T-cell (primary cell): ENCODE data around the gene DOCK6. TPM values are rescaled to one million over a fixed set of nuclear protein-coding genes. Genes with fewer than 3 reads are reported as not detected.

Source experiments
- ATAC-seq, 4 experiments: fragments of 200-7000 bp in 3 of 4; fragments of 150-1000 bp in 1 of 4; cut with Tn5 transposase; replicated peaks in 1 of 4; 1 replicate in 3 of 4; 2 replicates in 1 of 4; pipeline ENCODE4 v1.10.0; 2021; ENCODE audit warnings: moderate library complexity in 3 of 4, mild to moderate bottlenecking in 2 of 4, moderate number of reproducible peaks in 1 of 4
- CTCF ChIA-PET, 2 donors: fragments of 300-600 bp; sonication (Branson Sonifier 250); formaldehyde crosslinking; loops; one replicate each; lab custom pipeline; 2022; ENCODE audit warnings: antibody characterized with exemption in 2 of 2; lab: Charles Lee
- POLR2A ChIA-PET, 2 donors: fragments of 300-600 bp; sonication (Branson Sonifier 250); formaldehyde crosslinking; loops; one replicate each; lab custom pipeline; 2022; ENCODE audit warnings: antibody characterized with exemption in 2 of 2; lab: Charles Lee
- DNase-seq, 35 experiments: peaks; one replicate each; pipeline versions ENCODE4 v3.0.0 to v3.0.0-alpha.2; 2013 to 2023
- H3K27ac ChIP-seq: one replicate; pipeline ENCODE4 v1.5.1; 2013; ENCODE audit warnings: low read length
- H3K27me3 ChIP-seq, 2 experiments: replicated peaks in 1 of 2; 1 replicate in 1 of 2; 2 replicates in 1 of 2; pipeline versions ENCODE4 v1.6.1 to v1.7.0; 2013; ENCODE audit warnings: low read length in 1 of 2, mixed read lengths in 1 of 2; ENCODE audit not compliant: control insufficient read depth in 2 of 2, insufficient read depth in 2 of 2; ENCODE audit errors: extremely low read depth in 1 of 2
- H3K36me3 ChIP-seq, 2 donors: 1 replicate in 1 of 2; 2 replicates in 1 of 2; pipeline versions ENCODE4 v1.6.1 to v1.7.0; 2013; ENCODE audit warnings: low read length in 1 of 2; ENCODE audit not compliant: control insufficient read depth in 2 of 2, insufficient read depth in 1 of 2; ENCODE audit errors: extremely low read depth in 1 of 2
- H3K4me1 ChIP-seq, 2 experiments: 1 replicate in 1 of 2; 2 replicates in 1 of 2; pipeline versions ENCODE4 v1.6.1 to v1.7.0; 2013; ENCODE audit warnings: low read length in 2 of 2, mixed read lengths in 1 of 2; ENCODE audit not compliant: insufficient read depth in 2 of 2, control insufficient read depth in 1 of 2; ENCODE audit errors: extremely low read depth in 1 of 2
- H3K4me3 ChIP-seq, 2 donors: 1 replicate in 1 of 2; 2 replicates in 1 of 2; pipeline versions ENCODE4 v1.5.1 to v1.7.0; 2013; ENCODE audit warnings: mild to moderate bottlenecking in 2 of 2, low read length in 1 of 2, moderate library complexity in 1 of 2; ENCODE audit not compliant: control insufficient read depth in 1 of 2; ENCODE audit errors: extremely low read depth in 1 of 2
- H3K9me3 ChIP-seq: 2 replicates; pipeline ENCODE4 v1.7.0; 2013
- H3K27ac Mint-ChIP-seq, 2 donors: one replicate each; pipeline ENCODE4 v1.8.0; 2020 to 2021; ENCODE audit warnings: mild to moderate bottlenecking in 2 of 2, mixed read lengths in 2 of 2
- H3K27me3 Mint-ChIP-seq, 2 donors: one replicate each; pipeline ENCODE4 v1.8.0; 2021 to 2022; ENCODE audit warnings: mixed read lengths in 2 of 2
- H3K36me3 Mint-ChIP-seq: one replicate; pipeline ENCODE4 v1.8.0; 2021; ENCODE audit warnings: mixed read lengths
- H3K4me1 Mint-ChIP-seq, 3 donors: one replicate each; pipeline ENCODE4 v1.8.0; 2020 to 2022; ENCODE audit warnings: mixed read lengths in 3 of 3, mild to moderate bottlenecking in 1 of 3
- H3K4me3 Mint-ChIP-seq, 3 donors: one replicate each; pipeline ENCODE4 v1.8.0; 2020 to 2022; ENCODE audit warnings: mild to moderate bottlenecking in 3 of 3, mixed read lengths in 3 of 3, moderate library complexity in 3 of 3
- H3K9me3 Mint-ChIP-seq, 3 donors: one replicate each; pipeline ENCODE4 v1.8.0; 2020 to 2022; ENCODE audit warnings: mixed read lengths in 3 of 3
- WGBS: methylation state at CpG from one replicate; pipeline ENCODE4 v1.1.5; 2013; ENCODE audit warnings: missing lambda C conversion rate; ENCODE audit not compliant: insufficient coverage; 5-methylcytosine and 5-hydroxymethylcytosine counted together
- total RNA-seq, 35 experiments: library from RNA in 6 of 35; stranded (reverse) in 6 of 35; fragments of 120-200 nt in 1 of 35; gene quantifications; one replicate each; pipeline versions ENCODE4 v1.2.1 to v1.2.4 and lab custom pipeline; 2013 to 2026

Gene DOCK6
- total RNA-seq, 5 donors from 2014 or later (not counting 1 experiment from before 2014, with no cell fraction given) = 0.78 to 1.8 (median 1.0) TPM

DNA sequence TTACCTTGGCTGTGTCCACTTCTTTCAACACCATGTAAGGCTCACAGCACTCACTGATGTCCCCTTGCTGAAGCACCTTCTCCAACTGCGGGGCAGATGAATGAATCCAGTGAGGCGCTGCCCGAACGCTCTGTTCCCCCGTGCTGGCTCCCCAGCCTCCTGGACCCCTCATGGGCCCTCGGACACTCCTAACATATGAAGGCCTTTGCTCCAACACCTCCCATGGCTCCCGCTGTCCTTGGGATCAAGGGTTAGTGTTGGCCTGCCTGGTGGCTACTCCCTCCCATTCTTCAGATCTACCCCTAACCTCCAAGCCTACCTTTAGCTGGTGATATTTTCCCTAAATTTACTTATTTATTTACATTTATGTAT is 18.5 kb downstream of the DOCK6 start:
- ChIA-PET POLR2A (no interaction called here), CTCF (no interaction called here)
- DNase-seq (no peak), ATAC-seq (no peak)
- H3K4me3 Mint-ChIP-seq = peak overlapping the region in 1 of 3 donors; percentile 42
- H3K27ac Mint-ChIP-seq = no peak overlapping the region
- Histone ChIP-seq H3K9me3 (no peaks in the 10 kb centered on the region), H3K27me3 (peaks cover 2 to 68% of the 10 kb centered on the region in 2 experiments), H3K4me3 (no peak overlapping the region), H3K27ac (no peak overlapping the region), H3K4me1 (peaks cover 0 to 8% of the 10 kb centered on the region in 2 experiments), H3K36me3 (no peaks in the 10 kb centered on the region)
- no peaks in the 10 kb centered on the region for H3K36me3 Mint-ChIP-seq
- 93% methylated on average over 7 of the region's 7 CpGs for WGBS
- peaks cover 11 to 29% of the 10 kb centered on the region in 2 donors for H3K27me3 Mint-ChIP-seq
- H3K4me1 Mint-ChIP-seq = peaks cover 4 to 6% (median 5%) of the 10 kb centered on the region in 3 donors
- H3K9me3 Mint-ChIP-seq = peaks cover 0 to 4% (median 3%) of the 10 kb centered on the region in 3 donors

DNA sequence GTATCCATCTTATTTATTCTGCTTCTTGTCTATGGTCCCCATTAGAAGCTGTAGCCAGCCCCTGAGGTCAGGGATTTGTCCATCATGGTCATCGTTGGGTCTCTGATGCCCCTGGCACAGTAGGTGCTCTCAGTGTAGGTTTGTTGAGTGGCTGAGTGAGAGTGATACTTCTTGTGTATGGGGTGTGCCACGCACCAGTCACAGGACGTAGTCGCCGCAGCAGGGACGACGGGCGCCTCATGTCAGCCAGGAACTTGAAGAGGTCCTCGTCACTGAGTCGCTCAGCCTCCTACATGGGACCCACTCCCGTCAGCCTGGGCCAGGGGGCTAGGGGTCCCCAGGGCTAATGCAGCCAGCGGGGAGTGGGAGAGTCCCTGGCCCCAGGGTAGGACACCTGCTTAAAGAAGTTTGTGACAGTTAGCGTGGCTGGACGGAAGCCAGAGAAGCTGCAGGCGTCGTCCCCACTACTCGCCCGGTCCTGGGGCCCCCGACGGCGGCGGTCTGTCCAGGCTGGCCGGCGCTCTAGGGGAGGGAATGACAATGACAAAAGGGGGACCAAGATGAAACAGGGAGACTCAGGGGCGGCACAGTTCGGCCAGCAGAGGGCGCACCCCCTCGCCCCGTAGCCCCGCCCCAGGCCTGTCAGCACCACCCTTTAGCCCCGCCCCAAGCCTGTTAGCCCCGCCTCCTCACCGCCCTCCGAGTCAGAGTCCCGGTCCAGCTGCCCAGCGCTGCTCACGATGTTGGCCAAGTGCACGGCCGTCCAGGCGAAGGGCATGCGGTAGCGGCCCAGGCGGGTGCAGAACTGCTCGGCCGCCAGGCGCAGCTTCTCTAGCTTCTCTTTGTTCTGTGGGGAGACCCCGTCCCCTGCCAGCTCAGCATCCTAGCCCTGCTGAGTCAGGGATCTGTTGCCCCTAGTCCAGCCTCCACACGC is 19.2 kb downstream of the DOCK6 start:
- H3K36me3 ChIP-seq = no peaks in the 10 kb centered on the region
- POLR2A ChIA-PET = no interaction called here

DNA sequence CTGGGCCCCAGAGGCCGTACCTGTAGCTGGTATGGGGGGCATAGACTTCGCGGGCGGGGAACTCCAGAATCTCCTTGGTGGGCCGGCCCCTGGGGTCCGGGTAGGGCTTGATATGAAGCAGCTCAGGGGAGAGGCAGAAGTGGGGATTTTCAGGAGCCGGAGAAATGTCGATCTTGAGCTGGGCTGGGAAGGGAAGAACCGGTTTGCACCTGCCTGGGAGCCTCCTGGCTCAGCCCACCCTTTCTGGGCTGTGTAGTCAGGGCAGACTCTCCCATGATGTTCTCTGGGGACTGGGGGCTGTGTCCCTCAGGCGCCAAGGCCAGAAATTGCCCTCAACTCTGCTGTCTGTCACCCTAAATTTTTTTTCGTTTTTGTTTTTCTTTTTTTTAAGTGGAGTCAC is 20.3 kb downstream of the DOCK6 start:
- H3K36me3 Mint-ChIP-seq = no peaks in the 10 kb centered on the region
- WGBS = 92% methylated on average over 9 of the region's 11 CpGs
- no peak for DNase-seq
- no peaks in the 10 kb centered on the region for H3K9me3 ChIP-seq
- POLR2A ChIA-PET = no interaction called here
- no peak for ATAC-seq
- CTCF ChIA-PET = no interaction called here
- H3K4me3 ChIP-seq = no peak overlapping the region
- H3K36me3 ChIP-seq = no peaks in the 10 kb centered on the region
- no peak overlapping the region for H3K27ac ChIP-seq
- no peak overlapping the region for H3K4me3 Mint-ChIP-seq
- peaks cover 11 to 28% of the 10 kb centered on the region in 2 donors for H3K27me3 Mint-ChIP-seq
- peaks cover 4 to 8% (median 6%) of the 10 kb centered on the region in 3 donors for H3K9me3 Mint-ChIP-seq
- peaks cover 4 to 6% (median 5%) of the 10 kb centered on the region in 3 donors for H3K4me1 Mint-ChIP-seq
- no peak overlapping the region for H3K27ac Mint-ChIP-seq
- H3K27me3 ChIP-seq = peaks cover 2 to 65% of the 10 kb centered on the region in 2 experiments
- H3K4me1 ChIP-seq = peaks cover 0 to 8% of the 10 kb centered on the region in 2 experiments

More for the DNA sequence above, 19.2 kb downstream of the DOCK6 start:
- CTCF ChIA-PET = no interaction called here
- H3K27me3 Mint-ChIP-seq = peaks cover 11 to 29% of the 10 kb centered on the region in 2 donors
- peaks cover 4 to 6% (median 5%) of the 10 kb centered on the region in 3 donors for H3K4me1 Mint-ChIP-seq
- no peaks in the 10 kb centered on the region for H3K36me3 Mint-ChIP-seq
- no peak overlapping the region for H3K27ac ChIP-seq
- WGBS = 40% methylated on average over 43 of the region's 48 CpGs
- H3K9me3 Mint-ChIP-seq = peaks cover 3 to 7% (median 6%) of the 10 kb centered on the region in 3 donors
- no peak overlapping the region for H3K4me3 ChIP-seq
- peak overlapping the region in 1 of 3 donors; percentile 42 for H3K4me3 Mint-ChIP-seq
- DNase-seq = peak; percentile 42 to 84 (median 72)
- peaks cover 0 to 8% of the 10 kb centered on the region in 2 experiments for H3K4me1 ChIP-seq
- H3K9me3 ChIP-seq = no peaks in the 10 kb centered on the region
- no peak overlapping the region for H3K27ac Mint-ChIP-seq
- ATAC-seq = peak; percentile 89 to 99 (median 95)
- peaks cover 2 to 72% of the 10 kb centered on the region in 2 experiments for H3K27me3 ChIP-seq

DNA sequence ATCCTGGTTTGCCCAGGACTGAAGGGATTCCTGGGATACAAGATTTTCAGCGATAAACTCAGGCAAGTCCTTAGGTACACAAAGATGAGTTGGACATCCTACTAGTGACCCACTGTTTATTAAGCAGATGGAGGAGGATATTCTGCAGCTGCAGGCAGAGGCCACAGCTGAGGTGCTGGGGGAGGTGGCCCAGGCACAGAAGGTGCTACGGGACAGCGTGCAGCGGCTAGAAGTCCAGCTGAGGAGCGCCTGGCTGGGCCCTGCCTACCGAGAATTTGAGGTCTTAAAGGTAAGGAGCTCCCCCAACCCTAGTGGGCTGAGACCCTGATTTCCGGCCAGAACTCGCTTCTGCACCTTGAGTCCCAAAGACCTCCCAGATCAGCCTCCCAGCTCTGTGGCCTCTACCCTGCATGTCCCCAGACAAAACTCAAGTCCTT is 22.3 kb downstream of the DOCK6 start:
- CTCF ChIA-PET = interaction anchor here in 1 of 2 donors (0.6 kb wide), 1 partner anchor 53 kb away, joined by 5 read pairs; no protein-coding TSS in a partner anchor

DNA sequence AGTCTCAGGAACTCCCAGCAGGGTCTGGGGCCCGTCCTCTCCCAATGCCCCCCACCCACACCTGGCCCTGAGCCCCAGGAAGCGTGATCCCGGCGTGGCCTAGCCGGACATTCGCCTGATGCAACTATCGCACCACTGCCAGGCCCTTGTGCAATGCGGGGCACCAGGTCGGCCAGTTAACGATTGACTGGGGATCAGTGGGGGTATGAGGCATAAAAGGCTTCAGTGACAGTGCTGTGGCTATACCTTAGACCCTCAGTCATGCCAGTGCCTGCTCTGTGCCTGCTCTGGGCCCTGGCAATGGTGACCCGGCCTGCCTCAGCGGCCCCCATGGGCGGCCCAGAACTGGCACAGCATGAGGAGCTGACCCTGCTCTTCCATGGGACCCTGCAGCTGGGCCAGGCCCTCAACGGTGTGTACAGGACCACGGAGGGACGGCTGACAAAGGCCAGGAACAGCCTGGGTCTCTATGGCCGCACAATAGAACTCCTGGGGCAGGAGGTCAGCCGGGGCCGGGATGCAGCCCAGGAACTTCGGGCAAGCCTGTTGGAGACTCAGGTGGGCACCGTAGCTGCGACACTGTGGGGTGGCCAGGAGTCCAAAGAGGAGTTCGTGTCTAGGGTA is 22.8 kb downstream of the DOCK6 start, which contains the start of gene ANGPTL8:
Gene ANGPTL8 (plus strand): TSS at position 243 of the 624 bp plus-strand sequence. CDS start 19 bp downstream, at position 262.
- Histone ChIP-seq H3K27me3 (peaks cover 0 to 48% of the 10 kb centered on the region in 2 experiments), H3K36me3 (no peaks in the 10 kb centered on the region), H3K9me3 (no peaks in the 10 kb centered on the region), H3K4me3 (no peak within 1 kb of the TSS), H3K4me1 (peaks cover 0 to 8% of the 10 kb centered on the region in 2 experiments), H3K27ac (no peak within 1 kb of the TSS)
- Mint-ChIP-seq H3K4me1 (peaks cover 4 to 6% (median 5%) of the 10 kb centered on the region in 3 donors), H3K36me3 (no peaks in the 10 kb centered on the region), H3K27ac (no peak within 1 kb of the TSS), H3K4me3 (no peak within 1 kb of the TSS), H3K27me3 (peaks cover 7 to 12% of the 10 kb centered on the region in 2 donors), H3K9me3 (peaks cover 4 to 8% (median 6%) of the 10 kb centered on the region in 3 donors)
- ATAC-seq (no peak), DNase-seq (no peak)
- CTCF ChIA-PET = interaction anchor here in 1 of 2 donors (0.6 kb wide), 1 partner anchor 54 kb away, joined by 5 read pairs; no protein-coding TSS in a partner anchor
- POLR2A ChIA-PET = no interaction called here
- 94% methylated on average over 21 of the region's 23 CpGs for WGBS

More for the DNA sequence above, 22.3 kb downstream of the DOCK6 start:
- H3K27ac Mint-ChIP-seq = no peak overlapping the region
- Histone ChIP-seq H3K27ac (no peak overlapping the region), H3K27me3 (peaks cover 2 to 51% of the 10 kb centered on the region in 2 experiments), H3K4me3 (no peak overlapping the region), H3K4me1 (peaks cover 0 to 8% of the 10 kb centered on the region in 2 experiments), H3K9me3 (no peaks in the 10 kb centered on the region), H3K36me3 (no peaks in the 10 kb centered on the region)
- peaks cover 8 to 13% of the 10 kb centered on the region in 2 donors for H3K27me3 Mint-ChIP-seq
- peaks cover 4 to 6% (median 5%) of the 10 kb centered on the region in 3 donors for H3K4me1 Mint-ChIP-seq
- POLR2A ChIA-PET = no interaction called here
- H3K4me3 Mint-ChIP-seq = no peak overlapping the region
- DNase-seq (no peak), ATAC-seq (no peak)
- 93% methylated on average over 8 of the region's 8 CpGs for WGBS
- H3K9me3 Mint-ChIP-seq = peaks cover 4 to 8% (median 6%) of the 10 kb centered on the region in 3 donors
- no peaks in the 10 kb centered on the region for H3K36me3 Mint-ChIP-seq
